ENCODE data around the gene LOXL1.

DNA sequence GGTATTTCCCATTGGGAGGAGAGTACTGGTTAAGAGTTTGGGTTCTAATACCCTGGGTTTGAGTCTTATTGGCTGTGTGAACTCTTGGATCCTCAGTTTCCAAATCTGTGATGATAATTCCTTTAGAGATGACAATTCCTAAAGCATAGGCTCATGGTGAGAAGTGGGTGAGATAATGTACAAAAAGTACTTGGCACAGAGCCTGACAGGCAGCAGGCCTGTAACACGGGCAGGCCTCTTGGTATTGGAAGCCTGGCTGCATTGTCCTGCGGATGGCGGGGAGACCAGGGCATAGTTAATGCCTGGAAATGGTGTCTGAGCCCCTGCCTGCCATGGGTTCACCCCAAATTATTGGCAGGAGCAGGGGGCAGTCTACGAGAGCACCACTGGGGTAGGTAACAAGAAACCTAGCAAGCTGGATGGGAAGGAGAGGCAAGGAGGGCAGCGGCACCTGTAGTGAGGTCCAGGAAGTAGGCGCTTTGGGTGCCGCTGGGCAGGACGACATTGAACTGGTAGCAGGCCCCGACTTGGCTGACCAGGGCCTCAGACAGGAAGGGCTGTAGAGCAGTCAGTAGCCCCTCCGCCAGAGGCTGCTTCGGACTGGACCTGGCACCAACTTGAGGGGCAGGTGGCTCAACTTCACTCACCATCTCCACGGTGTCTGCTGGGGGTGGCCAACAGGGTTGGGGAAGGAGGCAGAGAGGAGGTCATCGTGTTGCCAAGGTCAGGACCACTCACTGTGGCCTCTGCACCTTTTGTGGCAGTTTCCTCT, 58.1 kb downstream of the LOXL1 start:
- TF ChIP-seq CTCF (IDR thresholded peaks at IDR 0.05; ENCODE audit: low read depth, low read length) (no peak), POLR2A (IDR thresholded peaks at IDR 0.05; ENCODE audit: extremely low read depth, insufficient read length) (no peak), MYC (IDR thresholded peaks at IDR 0.05; ENCODE audit: low read depth, low read length) (no peak)

Measured in NB4 (cell line).